Esophagus muscularis mucosa (tissue), 4 donors: ENCODE measurements around the gene FMNL1. TPM values are rescaled to one million over a fixed set of nuclear protein-coding genes. Genes with fewer than 3 reads are reported as not detected.
A peak's percentile ranks its signal among the peaks of the same experiment; 100 is the strongest.

ENCODE experiments used
- DNase-seq: peaks from one replicate; pipeline ENCODE4 v3.0.0-alpha.2; 2017; ENCODE audit errors: extremely low spot score
- H3K27ac ChIP-seq, 4 donors: fragments of 200-600 bp; sonication (generic); replicated peaks in 1 of 4; 1 replicate in 3 of 4; 2 replicates in 1 of 4; pipeline ENCODE4 v1.5.1; 2016 to 2019; ENCODE audit warnings: mild to moderate bottlenecking in 1 of 4
- H3K27me3 ChIP-seq, 4 donors: fragments of 200-600 bp; sonication (generic); one replicate each; pipeline versions ENCODE4 v1.5.1 to v1.6.0; 2016 to 2019
- H3K36me3 ChIP-seq, 4 donors: fragments of 200-600 bp; sonication (generic); one replicate each; pipeline ENCODE4 v1.5.1; 2016 to 2019
- H3K4me1 ChIP-seq, 4 donors: fragments of 200-600 bp; sonication (generic); one replicate each; pipeline ENCODE4 v1.5.1; 2016 to 2019
- H3K4me3 ChIP-seq, 4 donors: fragments of 200-600 bp; sonication (generic); 1 replicate in 2 of 4; 2 replicates in 2 of 4; pipeline ENCODE4 v1.5.1; 2016 to 2019; ENCODE audit warnings: mild to moderate bottlenecking in 4 of 4, moderate library complexity in 1 of 4
- H3K9me3 ChIP-seq, 4 donors: fragments of 200-600 bp; sonication (generic); 1 replicate in 3 of 4; 2 replicates in 1 of 4; pipeline ENCODE4 v1.5.1; 2016 to 2019
- CTCF ChIP-seq, 3 experiments: fragments of 200-600 bp in 2 of 3; fragments of 450-650 bp in 1 of 3; sonication (generic) in 2 of 3; IDR thresholded peaks; one replicate each; pipeline ENCODE4 v1.5.1; 2017 to 2019; ENCODE audit warnings: antibody characterized with exemption in 3 of 3, mild to moderate bottlenecking in 2 of 3, moderate library complexity in 1 of 3
- EP300 ChIP-seq: sonication (generic); formaldehyde crosslinking; IDR thresholded peaks from one replicate; pipeline ENCODE4 v1.6.1; 2017; ENCODE audit warnings: antibody characterized with exemption
- POLR2A ChIP-seq: fragments of 450-650 bp; IDR thresholded peaks from one replicate; pipeline ENCODE4 v1.6.1; 2017; ENCODE audit warnings: antibody characterized with exemption, moderate library complexity, mild to moderate bottlenecking, low read depth
- POLR2AphosphoS5 ChIP-seq, 2 donors: sonication (generic); formaldehyde crosslinking; IDR thresholded peaks; one replicate each; pipeline ENCODE4 v1.6.1; 2017; ENCODE audit warnings: antibody characterized with exemption in 2 of 2
- WGBS: methylation state at CpG from one replicate; pipeline ENCODE4 v1.1.5; 2018; 5-methylcytosine and 5-hydroxymethylcytosine counted together
- intact Hi-C: fragments of 100-400 bp; cut with DNase I; formaldehyde crosslinking; loops from one replicate; pipeline ENCODE4 v1.15.1; 2023
- total RNA-seq, 4 donors: library from RNA; depleted of rRNA; stranded (reverse); fragments of >200 nt; gene quantifications; one replicate each; pipeline versions ENCODE4 v1.1.0 to v1.2.1, GENCODE V29; 2016

Gene FMNL1
- total RNA-seq, 4 donors from 2014 or later, result 11.0 to 26.7 (median 19.6) TPM

GRCh38 chr17:45229681-45230409 lies 8.2 kb downstream of the FMNL1 start:
- H3K36me3 ChIP-seq, result peaks cover 3 to 7% (median 4%) of the 10 kb centered on the region in 4 donors
- WGBS, result 85% methylated on average over 11 of the region's 16 CpGs
- intact Hi-C loops, result no loop called here
- no peak for DNase-seq
- no peak overlapping the region for H3K4me3 ChIP-seq
- peak overlapping the region; percentile 69 to 80 (median 74) for H3K27ac ChIP-seq
- peaks cover 54 to 67% (median 59%) of the 10 kb centered on the region in 4 donors for H3K4me1 ChIP-seq
- H3K27me3 ChIP-seq, result peaks cover 0 to 10% (median 0%) of the 10 kb centered on the region in 4 donors
- TF ChIP-seq POLR2AphosphoS5 (IDR thresholded peaks at IDR 0.05) (no peak), EP300 (no peak), CTCF (IDR thresholded peaks at IDR 0.05) (no peak)
- H3K9me3 ChIP-seq, result no peaks in the 10 kb centered on the region

- Histone ChIP-seq H3K36me3 (peaks cover 3 to 7% (median 4%) of the 10 kb centered on the region in 4 donors), H3K9me3 (no peaks in the 10 kb centered on the region), H3K4me3 (no peak overlapping the region), H3K27me3 (peaks cover 0 to 10% (median 0%) of the 10 kb centered on the region in 4 donors), H3K27ac (peak overlapping the region; percentile 69 to 80 (median 74)), H3K4me1 (peaks cover 49 to 62% (median 57%) of the 10 kb centered on the region in 4 donors)
- DNase-seq, result no peak
- no peak for TF ChIP-seq POLR2A
- no peak for TF ChIP-seq POLR2AphosphoS5 (IDR thresholded peaks at IDR 0.05)
- no peak for TF ChIP-seq CTCF (IDR thresholded peaks at IDR 0.05)
- no peak for TF ChIP-seq EP300
- intact Hi-C loops, result no loop called here
- WGBS, result 100% methylated on average over 3 of the region's 4 CpGs
Observed at GRCh38 chr17:45230410-45230786, 8.7 kb downstream of the FMNL1 start.

GRCh38 chr17:45230787-45231480 lies 9.2 kb downstream of the FMNL1 start:
- TF ChIP-seq POLR2A (no peak), POLR2AphosphoS5 (IDR thresholded peaks at IDR 0.05) (no peak), CTCF (IDR thresholded peaks at IDR 0.05) (no peak), EP300 (no peak)
- Histone ChIP-seq H3K27me3 (peaks cover 0 to 12% (median 0%) of the 10 kb centered on the region in 4 donors), H3K4me1 (peaks cover 49 to 62% (median 53%) of the 10 kb centered on the region in 4 donors), H3K36me3 (peaks cover 3 to 7% (median 4%) of the 10 kb centered on the region in 4 donors), H3K9me3 (no peaks in the 10 kb centered on the region), H3K27ac (peak overlapping the region; percentile 69 to 80 (median 74)), H3K4me3 (no peak overlapping the region)
- 49% methylated on average over 7 of the region's 12 CpGs for WGBS
- DNase-seq, result no peak
- intact Hi-C loops, result no loop called here

- intact Hi-C loops, result no loop called here
- Histone ChIP-seq H3K27me3 (peaks cover 0 to 17% (median 0%) of the 10 kb centered on the region in 4 donors), H3K27ac (peak overlapping the region; percentile 69 to 80 (median 74)), H3K4me3 (no peak overlapping the region), H3K4me1 (peaks cover 44 to 56% (median 47%) of the 10 kb centered on the region in 4 donors), H3K9me3 (no peaks in the 10 kb centered on the region), H3K36me3 (peaks cover 3 to 10% (median 4%) of the 10 kb centered on the region in 4 donors)
- 86% methylated on average over 9 of the region's 19 CpGs for WGBS
- no peak for DNase-seq
- TF ChIP-seq POLR2A, result no peak
- TF ChIP-seq CTCF (IDR thresholded peaks at IDR 0.05), result peak in 1 of 3 experiments; percentile 19
- no peak for TF ChIP-seq EP300
- TF ChIP-seq POLR2AphosphoS5 (IDR thresholded peaks at IDR 0.05), result no peak
Observed at GRCh38 chr17:45231481-45232116, 9.9 kb downstream of the FMNL1 start.
